GM21526 (cell line): ENCODE results near the gene SBNO2.

Source experiments
- ATAC-seq: cut with Tn5 transposase; IDR thresholded peaks from one replicate; pipeline ENCODE4 v1.9.1; 2021; ENCODE audit warnings: moderate library complexity; ENCODE audit not compliant: unreplicated experiment, low FRiP score

The SBNO2 gene

GRCh38 chr19:1156830-1157615 lies 17.0 kb downstream of the SBNO2 start:
- ATAC-seq = no peak

GRCh38 chr19:1156305-1156801 lies 17.7 kb downstream of the SBNO2 start:
- no peak for ATAC-seq

- no peak for ATAC-seq
Measured at GRCh38 chr19:1155352-1156304, 18.4 kb downstream of the SBNO2 start.

GRCh38 chr19:1154731-1155351 lies 19.2 kb downstream of the SBNO2 start:
- no peak for ATAC-seq

GRCh38 chr19:1153891-1154730 lies 20.0 kb downstream of the SBNO2 start:
- ATAC-seq = no peak

- no peak for ATAC-seq
Measured at GRCh38 chr19:1151917-1152587, 22.0 kb downstream of the SBNO2 start.

- ATAC-seq = no peak
Measured at GRCh38 chr19:1151037-1151724, 22.9 kb downstream of the SBNO2 start.

GRCh38 chr19:1150333-1151036 lies 23.6 kb downstream of the SBNO2 start:
- ATAC-seq = no peak

GRCh38 chr19:1149259-1150045 lies 24.6 kb downstream of the SBNO2 start:
- no peak for ATAC-seq

- no peak for ATAC-seq
Measured at GRCh38 chr19:1147934-1148549, 26.0 kb downstream of the SBNO2 start.

GRCh38 chr19:1146858-1147780 lies 26.9 kb downstream of the SBNO2 start:
- ATAC-seq = no peak

GRCh38 chr19:1146412-1146699 lies 27.7 kb downstream of the SBNO2 start:
- ATAC-seq = no peak

- no peak for ATAC-seq
Measured at GRCh38 chr19:1145635-1146411, 28.2 kb downstream of the SBNO2 start.

GRCh38 chr19:1144741-1145140 lies 29.3 kb downstream of the SBNO2 start:
- ATAC-seq = no peak

GRCh38 chr19:1143828-1144399 lies 30.2 kb downstream of the SBNO2 start:
- no peak for ATAC-seq
